Epithelial cell of proximal tubule (primary cell): ENCODE measurements around the gene PLA2G2D. TPM values are rescaled to one million over a fixed set of nuclear protein-coding genes. Genes with fewer than 3 reads are reported as not detected.

Experiments used
- DNase-seq: peaks from one replicate; pipeline ENCODE4 v3.0.0-alpha.2; 2011; ENCODE audit warnings: low read depth
- H3K4me3 ChIP-seq: 2 replicates; pipeline ENCODE4 v1.5.1; 2011; ENCODE audit warnings: low read depth, mild to moderate bottlenecking, low read length
- total RNA-seq: library from RNA; depleted of rRNA; stranded (reverse); fragments of >200 nt; gene quantifications from 2 replicates; pipeline ENCODE4 v1.2.3, GENCODE V29; 2015
- TF ChIP-seq, protein P1 (sequence below): conservative IDR thresholded peaks from 2 replicates; pipeline ENCODE4 v1.5.1; 2012; ENCODE audit warnings: low read depth, mild to moderate bottlenecking, low read length

PLA2G2D gene
- total RNA-seq, 1 donor from 2014 or later = not detected

DNA sequence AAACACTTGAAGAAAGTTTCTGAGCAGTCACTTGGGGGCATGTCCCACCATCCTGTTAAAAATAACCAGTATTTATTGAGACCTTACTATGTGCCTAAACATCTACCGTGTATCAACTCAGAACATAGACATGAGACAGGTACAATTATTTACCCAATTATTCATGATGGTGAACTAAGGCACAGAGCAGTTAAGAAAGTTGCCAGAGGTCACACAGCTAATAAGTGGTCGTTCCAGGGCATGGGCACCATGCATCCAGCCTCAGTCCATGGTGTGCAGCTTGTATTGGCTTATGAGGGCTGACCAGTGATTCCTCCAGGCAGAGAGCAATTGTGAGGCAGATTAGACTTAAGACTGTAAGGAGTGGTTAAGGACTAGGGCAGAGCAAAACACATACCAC, 44.0 kb downstream of the PLA2G2D start:
- DNase-seq = no peak
- H3K4me3 ChIP-seq = no peak overlapping the region
- TF ChIP-seq, protein P1, sequence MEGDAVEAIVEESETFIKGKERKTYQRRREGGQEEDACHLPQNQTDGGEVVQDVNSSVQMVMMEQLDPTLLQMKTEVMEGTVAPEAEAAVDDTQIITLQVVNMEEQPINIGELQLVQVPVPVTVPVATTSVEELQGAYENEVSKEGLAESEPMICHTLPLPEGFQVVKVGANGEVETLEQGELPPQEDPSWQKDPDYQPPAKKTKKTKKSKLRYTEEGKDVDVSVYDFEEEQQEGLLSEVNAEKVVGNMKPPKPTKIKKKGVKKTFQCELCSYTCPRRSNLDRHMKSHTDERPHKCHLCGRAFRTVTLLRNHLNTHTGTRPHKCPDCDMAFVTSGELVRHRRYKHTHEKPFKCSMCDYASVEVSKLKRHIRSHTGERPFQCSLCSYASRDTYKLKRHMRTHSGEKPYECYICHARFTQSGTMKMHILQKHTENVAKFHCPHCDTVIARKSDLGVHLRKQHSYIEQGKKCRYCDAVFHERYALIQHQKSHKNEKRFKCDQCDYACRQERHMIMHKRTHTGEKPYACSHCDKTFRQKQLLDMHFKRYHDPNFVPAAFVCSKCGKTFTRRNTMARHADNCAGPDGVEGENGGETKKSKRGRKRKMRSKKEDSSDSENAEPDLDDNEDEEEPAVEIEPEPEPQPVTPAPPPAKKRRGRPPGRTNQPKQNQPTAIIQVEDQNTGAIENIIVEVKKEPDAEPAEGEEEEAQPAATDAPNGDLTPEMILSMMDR = no peak

DNA sequence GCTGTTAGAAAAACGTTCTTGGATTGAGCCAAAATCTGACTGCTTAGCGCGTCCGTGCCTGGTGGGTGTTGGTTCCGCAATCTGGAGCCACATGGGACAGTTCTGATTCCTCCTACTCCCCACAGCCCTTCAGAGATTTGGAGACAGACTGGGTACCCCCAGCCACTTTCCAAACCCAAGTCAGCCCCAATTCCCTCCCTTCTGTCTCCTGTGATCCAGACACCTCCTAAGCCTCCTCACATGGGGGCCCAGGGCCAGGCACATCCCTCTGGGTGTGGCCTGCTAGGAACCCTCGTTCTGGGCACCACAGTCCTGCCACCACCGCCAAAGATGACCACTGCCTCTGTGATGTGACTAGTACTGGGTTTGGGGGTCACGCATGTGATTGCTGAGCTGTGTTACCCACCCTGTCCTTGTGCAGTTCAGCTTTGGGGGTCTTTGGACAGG, 44.6 kb downstream of the PLA2G2D start:
- TF ChIP-seq, protein P1 = no peak
- no peak overlapping the region for H3K4me3 ChIP-seq
- no peak for DNase-seq

- DNase-seq = no peak
- TF ChIP-seq, protein P1 = no peak
These were observed 45.1 kb downstream of the PLA2G2D start for GRCh38 chr1:20074055-20074724.

DNA sequence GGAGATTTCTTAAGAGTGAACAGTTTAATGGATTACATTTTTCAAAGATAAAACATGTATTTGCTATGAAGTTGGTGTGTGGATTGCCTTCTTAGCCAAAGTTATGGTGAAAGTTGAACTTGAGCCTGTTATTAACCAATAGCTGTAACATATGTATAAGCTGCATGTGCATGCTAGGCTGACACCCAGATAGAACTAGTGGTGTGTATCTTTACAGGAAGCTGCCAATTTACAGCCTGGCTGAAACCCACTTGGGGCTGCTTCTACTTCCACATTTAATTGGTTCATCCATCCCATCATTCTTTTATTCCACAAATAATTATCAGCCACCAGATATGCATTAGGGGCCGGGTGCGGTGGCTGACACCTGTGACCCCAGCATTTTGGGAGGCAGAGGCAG, 46.1 kb downstream of the PLA2G2D start:
- no peak overlapping the region for H3K4me3 ChIP-seq
- DNase-seq = no peak
- TF ChIP-seq, protein P1 = no peak

More at GRCh38 chr1:20074055-20074724, 45.1 kb downstream of the PLA2G2D start:
- no peak overlapping the region for H3K4me3 ChIP-seq

DNA sequence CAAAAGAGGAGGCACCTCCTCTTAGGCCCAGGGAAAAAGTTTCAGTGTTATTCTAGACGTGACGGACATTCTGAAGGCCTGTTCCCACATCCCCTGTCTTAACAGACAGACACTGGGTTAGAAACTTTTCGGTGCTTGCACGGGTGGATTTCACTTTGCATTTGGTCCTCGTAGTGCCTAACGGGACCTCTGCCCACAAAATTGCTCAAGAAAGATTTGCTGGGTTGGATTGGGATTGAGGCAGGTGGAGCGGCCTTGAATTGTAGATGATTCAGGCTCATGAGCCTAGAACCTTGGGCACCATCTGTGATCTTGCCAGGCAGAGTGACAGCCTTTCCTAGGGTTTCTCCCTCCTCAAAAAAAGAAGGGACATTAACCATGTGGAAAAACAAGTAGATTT, 46.6 kb downstream of the PLA2G2D start:
- no peak for DNase-seq
- TF ChIP-seq, protein P1 = no peak
- no peak overlapping the region for H3K4me3 ChIP-seq

GRCh38 chr1:20071416-20071815, 47.9 kb downstream of the PLA2G2D start:
- no peak for DNase-seq
- no peak overlapping the region for H3K4me3 ChIP-seq
- TF ChIP-seq, protein P1 = no peak

DNA sequence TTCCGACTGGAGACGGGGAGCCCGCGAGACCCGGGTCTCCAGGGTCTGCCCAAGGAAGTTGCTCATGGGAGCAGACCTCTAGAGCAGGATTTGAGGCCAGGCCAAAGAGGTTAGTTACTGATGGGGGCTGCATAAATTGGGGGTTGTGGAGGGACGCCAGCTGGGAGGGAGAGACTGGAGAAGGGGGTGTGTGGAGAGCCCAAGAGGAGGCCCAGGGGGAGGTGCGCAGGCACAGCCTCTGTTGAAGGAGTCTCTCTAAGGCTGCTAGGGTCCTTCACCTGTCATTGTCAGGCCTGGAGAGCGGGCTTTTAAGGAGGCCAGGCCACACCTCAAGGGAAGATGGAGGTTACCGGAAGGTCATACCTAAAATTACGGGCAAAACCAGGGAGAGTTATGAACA, 49.0 kb downstream of the PLA2G2D start:
- TF ChIP-seq, protein P1 = no peak
- no peak overlapping the region for H3K4me3 ChIP-seq
- DNase-seq = no peak
